Testis (tissue), 3 donors: ENCODE measurements around the gene RAB11FIP3. TPM values are rescaled to one million over a fixed set of nuclear protein-coding genes. Genes with fewer than 3 reads are reported as not detected.
"Not testable (repeated sequence)": the region's sequence is repeated elsewhere in the genome, so short reads cannot be mapped to it uniquely, and the experiment has no call there.

Experiments used
- DNase-seq: peaks from one replicate; pipeline ENCODE4 v3.0.0-alpha.2; 2019
- H3K27ac ChIP-seq, 2 donors: fragments of 200-600 bp; sonication (generic); one replicate each; pipeline ENCODE4 v1.5.1; 2019
- H3K27me3 ChIP-seq: fragments of 200-600 bp; sonication (generic); one replicate; pipeline ENCODE4 v1.5.1; 2019
- H3K36me3 ChIP-seq: fragments of 200-600 bp; sonication (generic); one replicate; pipeline ENCODE4 v1.5.1; 2017; ENCODE audit warnings: low read depth; ENCODE audit errors: missing control alignments
- H3K4me1 ChIP-seq: fragments of 200-600 bp; sonication (generic); one replicate; pipeline ENCODE4 v1.5.1; 2019
- H3K4me3 ChIP-seq, 2 donors: fragments of 200-600 bp; sonication (generic); one replicate each; pipeline ENCODE4 v1.5.1; 2017 to 2019
- H3K9me3 ChIP-seq: fragments of 200-600 bp; sonication (generic); one replicate; pipeline ENCODE4 v1.5.1; 2017
- POLR2A ChIP-seq: fragments of 450-650 bp; IDR thresholded peaks from one replicate; pipeline ENCODE4 v1.6.1; 2017; ENCODE audit warnings: antibody characterized with exemption, mild to moderate bottlenecking, moderate library complexity
- WGBS, 2 donors: methylation state at CpG; one replicate each; pipeline ENCODE4 v1.1.5; 2018; 5-methylcytosine and 5-hydroxymethylcytosine counted together
- intact Hi-C: fragments of 100-400 bp; cut with DNase I; formaldehyde crosslinking; loops from one replicate; pipeline ENCODE4 v1.15.1; 2023; ENCODE audit warnings: low total_unique reads
- polyA plus RNA-seq: library from polyadenylated mRNA; stranded (reverse); fragments of 350-450 nt; fragmentation: Illumina TruSeq; extraction: RNeasy Lipid Tissue Mini Kit (QIAGEN cat#74804); gene quantifications from one replicate; pipeline ENCODE4 v1.2.3, GENCODE V29; 2014; ENCODE audit warnings: low read depth, low replicate concordance; ENCODE audit not compliant: insufficient read depth
- total RNA-seq, 2 donors: library from RNA; depleted of rRNA; stranded (reverse); fragments of >200 nt; gene quantifications; one replicate each; pipeline ENCODE4 v1.2.3, GENCODE V29; 2016
- TF ChIP-seq, protein P1 (sequence below), 3 experiments: fragments of 450-650 bp in 2 of 3; fragments of 200-600 bp in 1 of 3; sonication (generic) in 1 of 3; IDR thresholded peaks; one replicate each; pipeline ENCODE4 v1.5.1; 2016 to 2019; ENCODE audit warnings: antibody characterized with exemption in 3 of 3, mild to moderate bottlenecking in 2 of 3, moderate library complexity in 1 of 3

Gene RAB11FIP3
- total and polyA plus RNA-seq, 3 donors from 2014 or later, result 61.7 to 186 (median 166) TPM

DNA sequence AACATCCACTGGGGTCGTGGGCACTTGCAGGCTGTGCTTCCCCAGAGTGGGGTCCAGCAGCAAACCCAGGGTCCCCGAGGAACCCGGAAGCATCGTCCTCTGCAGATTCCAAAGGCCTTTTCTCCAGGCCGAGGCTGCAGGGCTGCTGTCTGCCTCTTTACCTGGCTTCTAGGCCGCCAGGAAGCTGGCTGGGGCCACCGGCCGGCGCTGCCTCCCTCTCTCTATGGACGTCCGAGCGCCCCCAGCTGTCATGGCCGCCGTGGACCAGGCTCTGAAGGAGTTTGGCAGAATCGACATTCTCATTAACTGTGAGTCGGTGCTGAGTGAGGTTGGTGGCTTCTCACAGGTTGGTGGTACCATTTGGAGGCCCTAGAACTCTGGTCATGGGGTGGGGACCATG lies 18.2 kb upstream of the RAB11FIP3 start:
- Histone ChIP-seq H3K27me3 (no peaks in the 10 kb centered on the region), H3K4me3 (no peak overlapping the region), H3K27ac (no peak overlapping the region), H3K36me3 (no peaks in the 10 kb centered on the region), H3K9me3 (no peaks in the 10 kb centered on the region), H3K4me1 (peaks cover 16% of the 10 kb centered on the region)
- intact Hi-C loops, result no loop called here
- TF ChIP-seq, protein P1, sequence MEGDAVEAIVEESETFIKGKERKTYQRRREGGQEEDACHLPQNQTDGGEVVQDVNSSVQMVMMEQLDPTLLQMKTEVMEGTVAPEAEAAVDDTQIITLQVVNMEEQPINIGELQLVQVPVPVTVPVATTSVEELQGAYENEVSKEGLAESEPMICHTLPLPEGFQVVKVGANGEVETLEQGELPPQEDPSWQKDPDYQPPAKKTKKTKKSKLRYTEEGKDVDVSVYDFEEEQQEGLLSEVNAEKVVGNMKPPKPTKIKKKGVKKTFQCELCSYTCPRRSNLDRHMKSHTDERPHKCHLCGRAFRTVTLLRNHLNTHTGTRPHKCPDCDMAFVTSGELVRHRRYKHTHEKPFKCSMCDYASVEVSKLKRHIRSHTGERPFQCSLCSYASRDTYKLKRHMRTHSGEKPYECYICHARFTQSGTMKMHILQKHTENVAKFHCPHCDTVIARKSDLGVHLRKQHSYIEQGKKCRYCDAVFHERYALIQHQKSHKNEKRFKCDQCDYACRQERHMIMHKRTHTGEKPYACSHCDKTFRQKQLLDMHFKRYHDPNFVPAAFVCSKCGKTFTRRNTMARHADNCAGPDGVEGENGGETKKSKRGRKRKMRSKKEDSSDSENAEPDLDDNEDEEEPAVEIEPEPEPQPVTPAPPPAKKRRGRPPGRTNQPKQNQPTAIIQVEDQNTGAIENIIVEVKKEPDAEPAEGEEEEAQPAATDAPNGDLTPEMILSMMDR (IDR thresholded peaks at IDR 0.05), result no peak
- TF ChIP-seq POLR2A, result no peak
- no peak for DNase-seq
- WGBS, 2 donors, result 89 to 93% methylated on average over 2 to 16 of the region's 16 CpGs

DNA sequence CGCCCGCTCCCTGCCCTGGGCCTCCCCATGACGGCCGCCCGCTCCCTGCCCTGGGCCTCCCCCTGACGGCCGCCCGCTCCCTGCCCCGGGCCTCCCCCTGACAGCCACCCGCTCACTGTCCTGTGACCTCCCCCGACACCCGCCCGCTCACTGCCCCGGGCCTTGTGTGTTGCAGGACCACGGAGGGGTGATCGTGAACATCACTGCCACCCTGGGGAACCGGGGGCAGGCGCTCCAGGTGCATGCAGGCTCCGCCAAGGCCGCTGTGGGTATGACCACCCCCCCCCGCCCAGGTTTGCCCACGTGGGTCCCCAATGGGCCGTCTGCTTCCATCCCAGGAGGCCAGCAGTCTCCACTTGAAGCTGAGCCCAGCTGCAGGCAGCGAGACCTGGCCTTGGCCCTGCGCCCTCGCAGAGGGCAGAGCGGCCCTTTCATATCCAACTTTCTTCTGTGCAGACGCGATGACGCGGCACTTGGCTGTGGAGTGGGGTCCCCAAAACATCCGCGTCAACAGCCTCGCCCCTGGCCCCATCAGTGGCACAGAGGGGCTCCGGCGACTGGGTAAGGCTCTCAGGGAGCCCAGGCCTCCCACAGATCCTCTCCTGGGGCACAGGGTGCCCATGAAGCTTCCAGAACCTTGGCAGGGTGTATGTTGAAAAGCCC lies 14.8 kb upstream of the RAB11FIP3 start:
- no peaks in the 10 kb centered on the region for H3K36me3 ChIP-seq
- no peaks in the 10 kb centered on the region for H3K9me3 ChIP-seq
- DNase-seq, result peak; percentile 73
- H3K27ac ChIP-seq, result peak overlapping the region in 1 of 2 donors; percentile 41
- no peak for TF ChIP-seq POLR2A
- TF ChIP-seq, protein P1 (IDR thresholded peaks at IDR 0.05), result no peak
- H3K4me3 ChIP-seq, result no peak overlapping the region
- 75 to 91% methylated on average over 11 to 35 of the region's 36 CpGs for WGBS, 2 donors
- intact Hi-C loops, result no loop called here
- no peaks in the 10 kb centered on the region for H3K27me3 ChIP-seq
- H3K4me1 ChIP-seq, result peaks cover 16% of the 10 kb centered on the region

DNA sequence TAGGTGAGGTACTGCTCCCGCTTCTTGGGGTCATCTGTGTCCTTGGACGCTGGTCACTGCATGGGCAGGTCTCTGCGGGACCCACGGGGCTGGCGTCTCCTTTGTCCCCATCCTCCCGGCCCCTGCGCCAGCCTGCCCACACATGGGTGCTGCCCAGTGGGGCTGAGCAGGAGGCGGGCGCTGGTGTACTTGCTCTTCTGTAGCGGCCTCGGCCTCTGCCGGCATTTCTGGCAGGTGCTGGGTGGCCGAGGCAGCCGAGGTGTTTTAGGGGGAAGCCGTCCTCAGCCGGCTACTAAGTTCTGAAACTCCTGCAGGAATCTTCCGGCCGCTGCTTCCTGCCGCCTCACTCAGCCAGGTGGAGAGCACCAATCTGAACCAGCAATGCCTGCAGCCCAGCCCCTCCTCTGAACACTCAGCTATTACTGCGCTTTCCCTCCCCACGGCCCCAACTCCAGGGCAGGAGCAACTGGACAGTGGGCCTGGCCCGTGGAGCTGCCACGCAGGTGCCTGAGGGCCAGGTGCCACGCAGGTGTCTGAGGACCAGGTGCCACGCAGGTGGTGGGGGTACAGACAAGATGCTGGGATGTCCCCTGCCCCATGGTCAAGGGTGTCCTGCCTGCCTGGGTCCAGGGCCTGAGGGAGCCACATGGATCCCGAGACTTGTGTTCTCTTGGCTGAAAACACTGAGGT lies 13.7 kb upstream of the RAB11FIP3 start:
- H3K36me3 ChIP-seq, result no peaks in the 10 kb centered on the region
- H3K9me3 ChIP-seq, result no peaks in the 10 kb centered on the region
- H3K27me3 ChIP-seq, result no peaks in the 10 kb centered on the region
- intact Hi-C loops, result no loop called here
- no peak overlapping the region for H3K27ac ChIP-seq
- DNase-seq, result no peak
- H3K4me1 ChIP-seq, result peaks cover 16% of the 10 kb centered on the region
- WGBS, 2 donors, result 84 to 91% methylated on average over 16 to 26 of the region's 26 CpGs
- H3K4me3 ChIP-seq, result no peak overlapping the region
- TF ChIP-seq POLR2A, result no peak
- TF ChIP-seq, protein P1 (IDR thresholded peaks at IDR 0.05), result no peak

DNA sequence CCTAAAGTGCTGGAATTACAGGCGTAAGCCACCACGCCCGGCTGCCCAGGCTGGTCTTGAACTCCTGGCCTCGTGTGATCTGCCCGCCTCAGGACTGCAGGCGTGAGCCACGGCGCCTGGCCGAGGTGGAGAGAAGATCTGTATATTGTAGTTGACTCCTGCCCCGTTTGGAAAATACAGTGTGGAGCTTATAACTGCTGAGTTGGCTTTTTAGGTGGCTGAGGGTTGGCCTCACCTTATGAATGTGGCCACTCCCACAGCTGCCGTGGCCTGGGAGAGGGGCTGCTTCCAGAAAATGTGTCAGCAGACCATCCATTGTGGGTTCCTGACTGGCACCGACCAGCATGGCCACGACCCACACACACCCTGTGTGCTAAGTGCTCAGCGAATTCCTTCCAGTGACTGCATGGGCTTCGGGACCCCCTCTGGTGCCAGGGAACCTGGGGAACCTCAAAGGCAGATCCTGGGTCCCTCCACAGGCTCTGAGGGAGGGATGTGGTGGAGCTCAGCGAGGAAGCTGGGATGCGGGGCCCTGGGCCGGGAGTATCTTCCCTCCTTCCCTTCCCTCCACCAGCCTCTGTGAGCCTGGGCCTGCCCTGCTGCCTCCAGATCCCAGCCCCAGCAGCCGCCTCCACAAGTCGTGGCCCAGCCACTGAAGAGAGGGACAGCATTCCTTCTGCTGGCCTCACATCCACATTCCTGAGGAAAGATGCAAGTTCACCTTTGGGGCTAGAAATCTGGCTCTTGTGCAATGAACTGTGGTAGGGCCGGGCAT lies 10.9 kb upstream of the RAB11FIP3 start:
- no peak overlapping the region for H3K4me3 ChIP-seq
- no peak for DNase-seq
- intact Hi-C loops, result no loop called here
- no peaks in the 10 kb centered on the region for H3K9me3 ChIP-seq
- TF ChIP-seq, protein P1 (IDR thresholded peaks at IDR 0.05), result no peak
- no peak for TF ChIP-seq POLR2A
- H3K4me1 ChIP-seq, result peaks cover 16% of the 10 kb centered on the region
- no peak overlapping the region for H3K27ac ChIP-seq
- no peaks in the 10 kb centered on the region for H3K27me3 ChIP-seq
- H3K36me3 ChIP-seq, result no peaks in the 10 kb centered on the region
- WGBS, 2 donors, result 90 to 92% methylated on average over 13 to 21 of the region's 21 CpGs

DNA sequence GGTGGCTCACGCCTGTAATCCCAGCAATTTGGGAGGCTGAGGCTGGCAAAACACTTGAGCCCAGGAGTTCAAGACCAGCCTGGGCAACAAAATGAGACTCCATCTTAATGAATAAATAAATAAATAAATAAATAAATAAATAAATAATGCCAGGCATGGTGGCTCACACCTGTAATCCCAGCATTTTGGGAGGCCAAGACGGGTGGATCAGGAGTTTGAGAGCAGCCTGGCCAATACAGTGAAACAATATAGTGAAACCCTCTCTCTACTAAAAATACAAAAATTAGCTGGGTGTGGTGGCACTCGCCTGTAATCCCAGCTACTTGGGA lies 10.3 kb upstream of the RAB11FIP3 start:
- H3K27me3 ChIP-seq, DNase-seq, H3K27ac ChIP-seq, H3K4me3 ChIP-seq, H3K36me3 ChIP-seq, H3K9me3 ChIP-seq, intact Hi-C loops: not testable (repeated sequence)
- peaks cover 13% of the 10 kb centered on the region for H3K4me1 ChIP-seq
- WGBS, 2 donors, result 92 to 94% methylated on average over 3 of the region's 3 CpGs

DNA sequence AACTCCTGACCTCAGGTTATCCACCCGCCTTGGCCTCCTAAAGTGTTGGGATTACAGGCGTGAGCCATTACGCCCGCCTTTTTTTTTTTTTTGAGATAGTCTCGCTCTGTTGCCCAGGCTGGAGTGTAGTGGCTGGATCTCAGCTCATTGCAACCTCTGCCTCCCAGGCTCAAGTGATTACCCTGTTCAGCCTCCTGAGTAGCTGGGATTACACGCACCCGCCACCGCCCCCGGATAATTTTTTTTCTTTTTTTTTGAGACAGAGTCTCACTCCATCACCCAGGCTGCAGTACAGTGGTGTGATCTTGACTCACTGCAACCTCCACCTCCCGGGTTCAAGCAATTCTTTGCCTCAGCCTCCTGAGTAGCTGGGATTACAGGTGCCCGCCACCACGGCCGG lies 3.3 kb upstream of the RAB11FIP3 start:
- H3K27me3 ChIP-seq, intact Hi-C loops, H3K36me3 ChIP-seq, H3K9me3 ChIP-seq, DNase-seq, H3K4me3 ChIP-seq, H3K27ac ChIP-seq: not testable (repeated sequence)
- peaks cover 22% of the 10 kb centered on the region for H3K4me1 ChIP-seq
- WGBS, 2 donors, result 92 to 95% methylated on average over 13 of the region's 13 CpGs
